ENCODE results near the gene SCAF1. TPM values are rescaled to one million over a fixed set of nuclear protein-coding genes. Genes with fewer than 3 reads are reported as not detected.

SCAF1 gene
- total RNA-seq, 2 donors from 2014 or later, result 84.8 to 94.5 TPM

GRCh38 chr19:49676136-49676783 is 34.3 kb downstream of the SCAF1 start:
- Histone ChIP-seq H3K27me3 (ENCODE audit: control insufficient read depth, insufficient read depth, low read length, poor library complexity, severe bottlenecking) (no peaks in the 10 kb centered on the region), H3K27ac (ENCODE audit: low read depth, low read length) (peak overlapping the region; percentile 99), H3K36me3 (ENCODE audit: control insufficient read depth, insufficient read depth, low read length) (peaks cover 8% of the 10 kb centered on the region), H3K4me3 (ENCODE audit: low read length) (peak overlapping the region; percentile 86), H3K9me3 (ENCODE audit: control insufficient read depth, low read length) (no peaks in the 10 kb centered on the region), H3K9ac (ENCODE audit: extremely low read depth, low read length, poor library complexity, severe bottlenecking) (peak overlapping the region; percentile 95), H3K4me1 (ENCODE audit: control insufficient read depth, insufficient read depth, low read length) (peaks cover 14% of the 10 kb centered on the region)
- DNase-seq, result peak; percentile 93
- Mint-ChIP-seq H3K27me3 (ENCODE audit: insufficient read depth) (no peaks in the 10 kb centered on the region), H3K9me3 (no peaks in the 10 kb centered on the region), H3K4me3 (peak overlapping the region; percentile 97), H3K27ac (peak overlapping the region; percentile 100), H3K36me3 (ENCODE audit: low read depth) (peaks cover 13% of the 10 kb centered on the region), H3K4me1 (peaks cover 31% of the 10 kb centered on the region)
- 0 to 1% methylated on average over 15 to 27 of the region's 27 CpGs for WGBS, 2 experiments (ENCODE audit: insufficient coverage in 1 of 2, insufficient read length in 1 of 2)
- TF ChIP-seq CTCF (conservative IDR thresholded peaks at IDR 0.05), result no peak

GRCh38 chr19:49676784-49677230 is 34.8 kb downstream of the SCAF1 start:
- H3K9me3 Mint-ChIP-seq, result no peaks in the 10 kb centered on the region
- WGBS, 2 experiments (ENCODE audit: insufficient coverage in 1 of 2, insufficient read length in 1 of 2), result 0% methylated on average over 12 to 34 of the region's 34 CpGs
- H3K4me1 ChIP-seq (ENCODE audit: control insufficient read depth, insufficient read depth, low read length), result peaks cover 14% of the 10 kb centered on the region
- peak overlapping the region; percentile 95 for H3K9ac ChIP-seq (ENCODE audit: extremely low read depth, low read length, poor library complexity, severe bottlenecking)
- peaks cover 14% of the 10 kb centered on the region for H3K36me3 Mint-ChIP-seq (ENCODE audit: low read depth)
- peaks cover 10% of the 10 kb centered on the region for H3K36me3 ChIP-seq (ENCODE audit: control insufficient read depth, insufficient read depth, low read length)
- H3K27ac ChIP-seq (ENCODE audit: low read depth, low read length), result peak overlapping the region; percentile 99
- DNase-seq, result peak; percentile 100
- H3K27me3 ChIP-seq (ENCODE audit: control insufficient read depth, insufficient read depth, low read length, poor library complexity, severe bottlenecking), result no peaks in the 10 kb centered on the region
- peak overlapping the region; percentile 86 for H3K4me3 ChIP-seq (ENCODE audit: low read length)
- TF ChIP-seq CTCF (conservative IDR thresholded peaks at IDR 0.05), result no peak
- no peaks in the 10 kb centered on the region for H3K9me3 ChIP-seq (ENCODE audit: control insufficient read depth, low read length)
- H3K4me3 Mint-ChIP-seq, result peak overlapping the region; percentile 97
- H3K27me3 Mint-ChIP-seq (ENCODE audit: insufficient read depth), result no peaks in the 10 kb centered on the region
- H3K4me1 Mint-ChIP-seq, result peaks cover 29% of the 10 kb centered on the region
- peak overlapping the region; percentile 100 for H3K27ac Mint-ChIP-seq

GRCh38 chr19:49677231-49677900 is 35.4 kb downstream of the SCAF1 start, which contains the start of gene PRMT1:
Gene PRMT1 (plus strand): TSS chr19:49677271. CDS start chr19:49677281, 10 bp downstream.
- Mint-ChIP-seq H3K4me1 (peaks cover 25% of the 10 kb centered on the region), H3K36me3 (ENCODE audit: low read depth) (peaks cover 18% of the 10 kb centered on the region), H3K27ac (peak within 1 kb of the TSS; percentile 100), H3K9me3 (no peaks in the 10 kb centered on the region), H3K4me3 (peak within 1 kb of the TSS; percentile 97), H3K27me3 (ENCODE audit: insufficient read depth) (no peaks in the 10 kb centered on the region)
- H3K4me1 ChIP-seq (ENCODE audit: control insufficient read depth, insufficient read depth, low read length), result peaks cover 14% of the 10 kb centered on the region
- 0% methylated on average over 29 to 50 of the region's 57 CpGs for WGBS, 2 experiments (ENCODE audit: insufficient coverage in 1 of 2, insufficient read length in 1 of 2)
- peaks cover 13% of the 10 kb centered on the region for H3K36me3 ChIP-seq (ENCODE audit: control insufficient read depth, insufficient read depth, low read length)
- no peak for DNase-seq
- H3K27ac ChIP-seq (ENCODE audit: low read depth, low read length), result peak within 1 kb of the TSS; percentile 99
- no peaks in the 10 kb centered on the region for H3K27me3 ChIP-seq (ENCODE audit: control insufficient read depth, insufficient read depth, low read length, poor library complexity, severe bottlenecking)
- peak within 1 kb of the TSS; percentile 95 for H3K9ac ChIP-seq (ENCODE audit: extremely low read depth, low read length, poor library complexity, severe bottlenecking)
- peak within 1 kb of the TSS; percentile 86 for H3K4me3 ChIP-seq (ENCODE audit: low read length)
- no peak for TF ChIP-seq CTCF (conservative IDR thresholded peaks at IDR 0.05)
- H3K9me3 ChIP-seq (ENCODE audit: control insufficient read depth, low read length), result no peaks in the 10 kb centered on the region

Data from endodermal cell (in vitro differentiated cells).